ENCODE results near the gene ACTL8.

The ACTL8 gene

GRCh38 chr1:17839641-17840196 lies 84.6 kb downstream of the ACTL8 start:
- Histone ChIP-seq H4K20me1 (ENCODE audit: insufficient read depth, low read length) (no peaks in the 10 kb centered on the region), H3K27ac (ENCODE audit: low read length) (no peak overlapping the region)
- TF ChIP-seq CTCF (IDR thresholded peaks at IDR 0.05; ENCODE audit: low read depth, low read length) (no peak), EZH2phosphoT487 (IDR thresholded peaks at IDR 0.05; ENCODE audit: low read depth) (no peak)

GRCh38 chr1:17841944-17842343 lies 86.8 kb downstream of the ACTL8 start:
- H3K79me2 ChIP-seq (ENCODE audit: low read length), result no peaks in the 10 kb centered on the region
- no peak overlapping the region for H3K9ac ChIP-seq (ENCODE audit: low read length)
- H3K27ac ChIP-seq (ENCODE audit: low read length), result no peak overlapping the region
- no peak overlapping the region for H3K4me3 ChIP-seq (ENCODE audit: low read length)
- H4K20me1 ChIP-seq (ENCODE audit: insufficient read depth, low read length), result no peaks in the 10 kb centered on the region
- no peaks in the 10 kb centered on the region for H3K9me3 ChIP-seq (ENCODE audit: insufficient read depth, low read length)
- H3K4me2 ChIP-seq (ENCODE audit: low read length), result no peak overlapping the region
- no peak for TF ChIP-seq EZH2phosphoT487 (IDR thresholded peaks at IDR 0.05; ENCODE audit: low read depth)
- TF ChIP-seq CTCF (IDR thresholded peaks at IDR 0.05; ENCODE audit: low read depth, low read length), result no peak
- no peaks in the 10 kb centered on the region for H3K36me3 ChIP-seq (replicated peaks; ENCODE audit: low read depth, low read length)
- H3K4me1 ChIP-seq (ENCODE audit: low read length), result no peaks in the 10 kb centered on the region
- no peaks in the 10 kb centered on the region for H3K27me3 ChIP-seq (ENCODE audit: low read depth, low read length)
- H2AFZ ChIP-seq (ENCODE audit: low read depth, low read length), result no peak overlapping the region

More at GRCh38 chr1:17839641-17840196, 84.6 kb downstream of the ACTL8 start:
- Histone ChIP-seq H3K27me3 (ENCODE audit: low read depth, low read length) (no peaks in the 10 kb centered on the region), H3K4me1 (ENCODE audit: low read length) (no peaks in the 10 kb centered on the region), H3K4me3 (ENCODE audit: low read length) (no peak overlapping the region), H2AFZ (ENCODE audit: low read depth, low read length) (no peak overlapping the region), H3K4me2 (ENCODE audit: low read length) (no peak overlapping the region), H3K9me3 (ENCODE audit: insufficient read depth, low read length) (no peaks in the 10 kb centered on the region), H3K79me2 (ENCODE audit: low read length) (no peaks in the 10 kb centered on the region), H3K9ac (ENCODE audit: low read length) (no peak overlapping the region), H3K36me3 (replicated peaks; ENCODE audit: low read depth, low read length) (no peaks in the 10 kb centered on the region)

GRCh38 chr1:17842686-17843085 lies 87.6 kb downstream of the ACTL8 start:
- Histone ChIP-seq H3K9me3 (ENCODE audit: insufficient read depth, low read length) (no peaks in the 10 kb centered on the region), H3K27ac (ENCODE audit: low read length) (no peak overlapping the region), H3K4me2 (ENCODE audit: low read length) (no peak overlapping the region), H4K20me1 (ENCODE audit: insufficient read depth, low read length) (no peaks in the 10 kb centered on the region), H3K79me2 (ENCODE audit: low read length) (no peaks in the 10 kb centered on the region), H3K4me1 (ENCODE audit: low read length) (no peaks in the 10 kb centered on the region), H3K36me3 (replicated peaks; ENCODE audit: low read depth, low read length) (no peaks in the 10 kb centered on the region), H3K9ac (ENCODE audit: low read length) (no peak overlapping the region), H2AFZ (ENCODE audit: low read depth, low read length) (no peak overlapping the region), H3K27me3 (ENCODE audit: low read depth, low read length) (no peaks in the 10 kb centered on the region), H3K4me3 (ENCODE audit: low read length) (no peak overlapping the region)
- TF ChIP-seq EZH2phosphoT487 (IDR thresholded peaks at IDR 0.05; ENCODE audit: low read depth) (no peak), CTCF (IDR thresholded peaks at IDR 0.05; ENCODE audit: low read depth, low read length) (no peak)

GRCh38 chr1:17844185-17844826 lies 89.2 kb downstream of the ACTL8 start:
- Histone ChIP-seq H3K27ac (ENCODE audit: low read length) (no peak overlapping the region), H2AFZ (ENCODE audit: low read depth, low read length) (no peak overlapping the region), H3K36me3 (replicated peaks; ENCODE audit: low read depth, low read length) (no peaks in the 10 kb centered on the region), H3K27me3 (ENCODE audit: low read depth, low read length) (no peaks in the 10 kb centered on the region), H4K20me1 (ENCODE audit: insufficient read depth, low read length) (no peaks in the 10 kb centered on the region), H3K9me3 (ENCODE audit: insufficient read depth, low read length) (no peaks in the 10 kb centered on the region), H3K79me2 (ENCODE audit: low read length) (no peaks in the 10 kb centered on the region), H3K9ac (ENCODE audit: low read length) (no peak overlapping the region), H3K4me1 (ENCODE audit: low read length) (no peaks in the 10 kb centered on the region), H3K4me2 (ENCODE audit: low read length) (no peak overlapping the region), H3K4me3 (ENCODE audit: low read length) (no peak overlapping the region)
- TF ChIP-seq CTCF (IDR thresholded peaks at IDR 0.05; ENCODE audit: low read depth, low read length) (no peak), EZH2phosphoT487 (IDR thresholded peaks at IDR 0.05; ENCODE audit: low read depth) (no peak)
